Subcutaneous abdominal adipose tissue (tissue), 5 donors: ENCODE measurements around the gene THAP3.

Experiments used
- H3K27ac ChIP-seq: one replicate; pipeline ENCODE4 v1.7.0; 2013; ENCODE audit warnings: low read depth, mild to moderate bottlenecking, inconsistent platforms, low read length, moderate library complexity
- H3K27me3 ChIP-seq, 5 donors: one replicate each; pipeline ENCODE4 v1.7.0; 2013; ENCODE audit warnings: low read length in 5 of 5, inconsistent platforms in 1 of 5; ENCODE audit not compliant: control insufficient read depth in 5 of 5, insufficient read depth in 4 of 5
- H3K36me3 ChIP-seq, 5 donors: one replicate each; pipeline ENCODE4 v1.7.0; 2013; ENCODE audit warnings: low read length in 5 of 5; ENCODE audit not compliant: control insufficient read depth in 5 of 5, insufficient read depth in 5 of 5
- H3K4me1 ChIP-seq, 5 donors: one replicate each; pipeline ENCODE4 v1.7.0; 2013; ENCODE audit warnings: low read length in 5 of 5, mild to moderate bottlenecking in 3 of 5, moderate library complexity in 1 of 5; ENCODE audit not compliant: control insufficient read depth in 5 of 5, insufficient read depth in 5 of 5
- H3K4me3 ChIP-seq, 5 donors: one replicate each; pipeline ENCODE4 v1.7.0; 2013; ENCODE audit warnings: low read length in 5 of 5, low read depth in 1 of 5
- H3K9ac ChIP-seq, 5 donors: one replicate each; pipeline ENCODE4 v1.7.0; 2013; ENCODE audit warnings: low read length in 5 of 5, mild to moderate bottlenecking in 4 of 5, moderate library complexity in 3 of 5
- H3K9me3 ChIP-seq, 5 donors: one replicate each; pipeline ENCODE4 v1.7.0; 2013; ENCODE audit warnings: low read length in 5 of 5; ENCODE audit not compliant: control insufficient read depth in 5 of 5
- donor health status: healthy.
- donor health status: healthy.
- donor health status: healthy.
- donor health status: healthy.
- donor health status: healthy.

Gene THAP3

DNA sequence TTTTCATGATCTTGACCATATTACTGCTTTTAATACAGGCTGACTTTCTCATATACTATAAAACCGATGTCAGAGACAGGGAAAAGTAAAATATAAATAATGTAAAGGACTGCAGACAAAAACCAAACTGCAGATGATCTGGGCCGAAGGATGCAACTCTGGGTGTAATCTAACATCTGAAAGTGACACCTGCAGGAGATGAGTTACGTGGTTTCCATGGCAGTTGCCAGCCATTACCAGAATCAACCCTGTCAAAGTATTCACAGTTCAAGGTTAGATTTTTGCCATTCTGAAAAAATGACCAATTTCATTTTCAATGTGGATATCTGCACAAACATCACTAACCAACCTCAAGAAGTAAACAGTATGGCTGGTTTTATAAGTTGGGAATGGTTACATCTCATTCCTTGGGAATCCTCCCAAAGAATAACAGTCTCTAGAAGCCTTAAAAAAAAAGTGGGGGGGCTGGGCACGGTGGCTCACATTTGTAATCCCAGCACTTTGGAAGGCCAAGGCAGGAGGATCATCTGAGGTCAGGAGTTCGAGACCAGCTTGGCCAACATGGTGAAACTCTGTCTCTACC, 49.2 kb downstream of the THAP3 start:
- peaks cover 12 to 47% (median 37%) of the 10 kb centered on the region in 5 donors for H3K36me3 ChIP-seq
- H3K4me3 ChIP-seq = no peak overlapping the region
- no peak overlapping the region for H3K9ac ChIP-seq
- H3K9me3 ChIP-seq = no peaks in the 10 kb centered on the region
- H3K27ac ChIP-seq = no peak overlapping the region
- no peaks in the 10 kb centered on the region for H3K27me3 ChIP-seq
- H3K4me1 ChIP-seq = peaks cover 0 to 2% (median 0%) of the 10 kb centered on the region in 5 donors

GRCh38 chr1:6674771-6675170, 50.1 kb downstream of the THAP3 start:
- no peaks in the 10 kb centered on the region for H3K9me3 ChIP-seq
- no peaks in the 10 kb centered on the region for H3K27me3 ChIP-seq
- peaks cover 0 to 2% (median 0%) of the 10 kb centered on the region in 5 donors for H3K4me1 ChIP-seq
- peaks cover 20 to 56% (median 45%) of the 10 kb centered on the region in 5 donors for H3K36me3 ChIP-seq
- H3K27ac ChIP-seq = no peak overlapping the region
- no peak overlapping the region for H3K4me3 ChIP-seq
- no peak overlapping the region for H3K9ac ChIP-seq

DNA sequence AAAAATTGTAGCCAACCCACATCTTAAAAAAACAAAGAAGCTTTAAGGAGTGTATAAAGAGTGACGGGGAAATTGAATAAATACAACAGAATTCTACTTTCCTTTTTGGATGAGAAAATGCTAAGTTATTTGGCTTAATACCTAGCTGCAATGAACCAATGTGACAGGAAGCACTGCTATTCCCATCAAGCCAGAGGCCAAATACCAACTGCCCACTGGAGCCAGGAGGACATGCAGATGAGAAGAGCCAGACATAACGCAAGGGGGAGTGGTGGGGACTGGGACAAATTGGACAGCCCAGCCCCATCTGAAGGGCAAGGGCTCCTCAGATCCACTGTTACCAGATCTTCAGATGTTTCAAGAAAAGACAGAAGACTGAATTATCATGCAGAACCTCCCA, 51.3 kb downstream of the THAP3 start:
- Histone ChIP-seq H3K27ac (no peak overlapping the region), H3K36me3 (peaks cover 28 to 64% (median 51%) of the 10 kb centered on the region in 5 donors), H3K4me1 (peaks cover 0 to 2% (median 0%) of the 10 kb centered on the region in 5 donors), H3K9me3 (no peaks in the 10 kb centered on the region), H3K27me3 (no peaks in the 10 kb centered on the region), H3K9ac (no peak overlapping the region), H3K4me3 (no peak overlapping the region)
